ES-I3 (cell line): ENCODE measurements around the gene PPP1CA.

Experiments used
- H3K36me3 ChIP-seq: 2 replicates; pipeline ENCODE4 v1.6.1; 2013; ENCODE audit warnings: mild to moderate bottlenecking, low read length, control low read depth, moderate library complexity; ENCODE audit not compliant: insufficient read depth
- H3K4me1 ChIP-seq: 2 replicates; pipeline ENCODE4 v1.6.1; 2013; ENCODE audit warnings: mild to moderate bottlenecking, control low read depth, low read length; ENCODE audit not compliant: insufficient read depth
- H3K9ac ChIP-seq: 2 replicates; pipeline ENCODE4 v1.6.1; 2013; ENCODE audit warnings: low read depth, mild to moderate bottlenecking, low read length, moderate library complexity
- H3K9me3 ChIP-seq: 2 replicates; pipeline ENCODE4 v1.6.1; 2013; ENCODE audit warnings: mild to moderate bottlenecking, low read length, moderate library complexity; ENCODE audit not compliant: control insufficient read depth, insufficient read depth

PPP1CA gene

GRCh38 chr11:67379061-67380058 is 22.3 kb downstream of the PPP1CA start:
- no peaks in the 10 kb centered on the region for H3K36me3 ChIP-seq

DNA sequence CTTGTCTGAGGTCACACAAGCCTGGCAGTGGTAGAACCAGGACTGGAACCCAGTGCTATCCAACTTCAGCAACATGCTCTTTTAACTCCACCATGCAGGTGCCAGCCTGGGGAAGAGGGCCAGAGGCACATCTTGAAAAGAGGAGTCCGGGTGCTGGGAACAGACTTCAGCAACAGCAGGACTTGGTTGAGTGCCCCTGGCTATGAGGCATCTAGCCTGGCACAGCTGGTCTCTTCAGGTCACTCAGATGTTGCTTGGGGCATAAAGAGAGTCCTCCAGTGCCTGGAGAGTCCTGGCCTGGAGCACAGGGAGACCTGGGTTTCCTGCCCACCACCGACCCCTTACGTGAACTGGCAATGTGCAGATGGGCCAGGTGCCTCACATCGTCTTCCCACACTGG is 23.1 kb downstream of the PPP1CA start:
- no peaks in the 10 kb centered on the region for H3K36me3 ChIP-seq
- peaks cover 20% of the 10 kb centered on the region; the same call in 1 of the 2 replicates for H3K4me1 ChIP-seq
- no peaks in the 10 kb centered on the region for H3K9me3 ChIP-seq
- H3K9ac ChIP-seq = no peak overlapping the region

More at GRCh38 chr11:67379061-67380058, 22.3 kb downstream of the PPP1CA start:
- no peak overlapping the region for H3K9ac ChIP-seq
- H3K9me3 ChIP-seq = no peaks in the 10 kb centered on the region
- peaks cover 20% of the 10 kb centered on the region; the same call in 1 of the 2 replicates for H3K4me1 ChIP-seq

DNA sequence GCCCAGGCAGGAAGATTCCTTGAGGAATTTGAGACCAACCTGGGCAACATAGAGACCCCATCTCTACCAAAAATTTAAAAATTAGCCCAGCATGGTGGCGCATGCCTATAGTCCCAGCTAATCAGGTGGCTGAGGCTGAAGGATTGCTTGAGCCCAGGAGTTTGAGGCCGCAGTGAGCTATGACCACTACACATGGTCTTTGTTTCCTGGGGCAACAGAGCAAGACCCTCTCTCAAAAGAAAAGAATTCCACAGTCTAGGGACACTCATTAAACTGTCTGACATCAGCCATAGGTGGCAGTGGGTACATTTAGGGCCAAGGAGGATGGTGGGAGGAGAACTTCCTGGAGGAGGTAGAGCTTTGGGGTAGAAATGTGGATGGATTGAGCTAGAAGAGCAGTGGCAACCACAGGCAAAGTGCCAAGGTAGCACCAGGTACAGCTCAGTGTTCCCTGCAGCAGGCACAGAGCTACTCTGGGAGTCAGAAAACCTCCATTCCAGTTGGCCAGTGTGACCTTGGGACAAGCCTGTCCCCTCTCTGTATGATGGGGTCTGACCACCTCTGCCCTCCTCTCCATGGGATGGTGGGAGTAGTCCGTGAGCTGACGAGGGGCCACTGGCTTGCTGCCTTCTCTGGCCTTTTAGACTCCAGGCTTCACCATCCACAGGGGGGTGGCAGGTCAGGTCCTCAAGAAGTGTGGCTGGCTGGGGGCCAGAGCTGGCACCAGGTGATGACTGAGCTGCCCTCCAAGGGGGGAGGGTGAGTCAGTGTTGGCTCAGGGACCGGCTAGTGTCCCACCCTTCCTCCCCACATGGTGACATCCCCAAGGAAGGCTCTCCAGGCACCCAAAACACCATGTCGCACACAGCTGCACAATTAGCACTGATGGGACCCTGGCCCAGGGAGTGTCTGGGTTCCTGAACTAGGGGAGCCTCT is 24.5 kb downstream of the PPP1CA start:
- H3K9ac ChIP-seq = no peak overlapping the region
- peaks cover 20% of the 10 kb centered on the region; the same call in 1 of the 2 replicates for H3K4me1 ChIP-seq
- H3K9me3 ChIP-seq = no peaks in the 10 kb centered on the region
- H3K36me3 ChIP-seq = no peaks in the 10 kb centered on the region

DNA sequence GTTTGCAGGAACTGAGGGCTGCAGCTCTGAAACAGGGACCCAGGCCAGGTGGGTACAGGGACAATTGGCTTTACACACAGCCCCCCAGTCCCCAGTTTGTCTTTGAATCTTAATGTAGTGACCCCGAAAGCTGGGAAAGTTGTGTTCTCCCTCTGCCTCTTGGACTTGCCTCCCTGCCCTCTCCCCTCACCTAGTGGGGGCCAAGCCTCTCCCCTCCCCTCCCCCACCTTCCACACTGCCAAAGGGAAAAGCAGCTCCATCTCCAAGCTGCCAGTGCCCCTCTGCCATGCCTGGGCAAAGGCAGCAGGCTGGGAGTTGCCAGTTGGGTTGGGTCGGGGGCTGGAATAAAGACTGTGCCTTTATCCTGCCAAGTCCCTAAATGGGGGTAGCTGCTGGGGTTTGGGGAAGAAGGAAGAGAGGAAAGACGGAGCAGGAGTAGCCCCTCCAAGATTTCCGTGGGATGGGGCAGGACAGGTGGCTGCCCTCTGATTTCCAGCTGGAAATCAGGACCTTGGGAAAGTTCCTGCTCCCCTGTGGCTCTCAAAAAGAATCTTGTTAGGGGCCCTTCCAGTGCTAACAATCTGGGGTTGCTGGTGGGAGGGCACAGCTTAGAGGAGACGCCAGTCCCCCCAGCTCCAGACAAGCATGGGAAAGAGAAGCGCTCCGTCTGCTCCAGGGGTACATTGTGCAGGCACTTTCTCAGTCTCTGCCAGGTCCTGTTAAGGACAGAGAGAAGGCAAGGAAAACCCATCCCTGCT is 25.4 kb downstream of the PPP1CA start:
- H3K9ac ChIP-seq = peak overlapping the region; percentile 4; the same call in 1 of the 2 replicates
- no peaks in the 10 kb centered on the region for H3K9me3 ChIP-seq
- H3K36me3 ChIP-seq = no peaks in the 10 kb centered on the region
- peaks cover 27% of the 10 kb centered on the region; the same call in 1 of the 2 replicates for H3K4me1 ChIP-seq

DNA sequence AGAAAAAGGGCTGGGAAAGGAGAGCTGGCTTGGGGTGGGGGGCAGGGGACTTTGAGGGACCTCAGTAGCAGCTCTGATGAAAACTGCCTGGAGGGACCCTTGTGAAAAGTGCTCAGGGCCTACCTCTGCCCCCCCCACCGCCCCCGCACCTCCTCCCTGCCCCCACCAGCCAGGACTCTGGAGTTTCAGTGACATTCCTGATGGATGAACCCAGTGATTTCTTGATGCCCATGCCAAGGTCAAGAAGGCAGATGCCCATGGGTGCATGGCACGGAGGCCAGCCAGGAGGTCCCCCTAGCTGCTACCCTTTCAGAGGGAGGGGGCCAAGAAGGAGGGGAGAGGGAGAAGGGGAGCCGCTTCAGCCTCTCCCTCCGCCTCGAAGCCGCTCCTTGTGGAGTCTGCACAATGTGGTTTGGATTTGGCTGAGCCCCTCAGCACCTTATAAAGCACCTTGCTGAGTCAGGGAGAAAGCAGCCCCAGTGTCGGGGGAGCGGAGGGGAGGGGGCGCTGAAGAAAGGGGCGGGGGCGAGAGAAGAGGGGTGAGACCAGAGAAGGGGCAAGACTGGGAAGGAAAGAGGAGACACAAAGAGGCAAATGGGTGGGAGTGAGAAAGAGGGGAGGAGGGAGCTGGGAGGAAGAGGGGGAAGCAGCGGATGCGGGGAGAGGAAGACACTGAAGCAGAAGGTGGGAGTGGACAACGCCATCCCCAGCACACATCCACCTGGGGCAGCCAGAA is 26.2 kb downstream of the PPP1CA start:
- H3K9me3 ChIP-seq = no peaks in the 10 kb centered on the region
- H3K36me3 ChIP-seq = no peaks in the 10 kb centered on the region
- H3K4me1 ChIP-seq = peaks cover 33% of the 10 kb centered on the region; the same call in 1 of the 2 replicates
- peak overlapping the region; percentile 4; the same call in 1 of the 2 replicates for H3K9ac ChIP-seq

DNA sequence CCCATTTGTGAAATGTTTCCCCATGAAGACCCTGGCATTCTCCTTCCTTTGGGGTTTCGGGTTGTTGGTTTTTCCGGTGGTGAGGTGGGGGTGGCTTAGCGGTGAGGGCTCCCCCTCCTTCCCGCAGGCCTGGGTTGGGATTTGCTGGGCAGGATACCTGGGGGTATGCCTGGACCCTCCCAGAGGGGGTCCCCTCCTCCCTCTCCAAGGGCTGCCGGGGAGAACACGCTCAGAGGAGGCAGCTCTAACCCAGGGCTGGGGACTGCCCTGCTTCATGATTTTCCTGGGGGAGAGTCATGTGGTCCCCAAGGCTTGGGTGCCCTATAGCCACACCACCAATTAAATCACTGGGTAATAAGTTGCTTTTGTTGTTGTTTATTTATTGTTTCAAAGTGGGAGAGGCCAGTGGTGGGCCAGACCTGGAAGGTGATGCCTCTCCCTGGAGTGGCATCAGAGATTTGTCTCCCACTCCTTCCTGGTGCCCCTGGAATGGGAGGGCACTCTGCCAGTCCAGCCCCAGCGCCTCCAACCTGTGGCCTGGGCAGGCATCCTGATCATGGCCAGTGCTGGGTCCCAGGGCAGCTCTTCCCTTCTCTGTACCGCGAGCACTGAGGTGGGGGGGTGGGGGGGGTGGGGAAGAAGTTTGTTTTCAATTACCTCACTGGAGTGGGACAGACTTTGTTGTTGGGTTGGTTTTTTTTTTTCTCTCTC is 26.9 kb downstream of the PPP1CA start:
- H3K4me1 ChIP-seq = peaks cover 32% of the 10 kb centered on the region; the same call in 1 of the 2 replicates
- no peaks in the 10 kb centered on the region for H3K36me3 ChIP-seq
- H3K9me3 ChIP-seq = no peaks in the 10 kb centered on the region
- peak overlapping the region; percentile 66 for H3K9ac ChIP-seq

DNA sequence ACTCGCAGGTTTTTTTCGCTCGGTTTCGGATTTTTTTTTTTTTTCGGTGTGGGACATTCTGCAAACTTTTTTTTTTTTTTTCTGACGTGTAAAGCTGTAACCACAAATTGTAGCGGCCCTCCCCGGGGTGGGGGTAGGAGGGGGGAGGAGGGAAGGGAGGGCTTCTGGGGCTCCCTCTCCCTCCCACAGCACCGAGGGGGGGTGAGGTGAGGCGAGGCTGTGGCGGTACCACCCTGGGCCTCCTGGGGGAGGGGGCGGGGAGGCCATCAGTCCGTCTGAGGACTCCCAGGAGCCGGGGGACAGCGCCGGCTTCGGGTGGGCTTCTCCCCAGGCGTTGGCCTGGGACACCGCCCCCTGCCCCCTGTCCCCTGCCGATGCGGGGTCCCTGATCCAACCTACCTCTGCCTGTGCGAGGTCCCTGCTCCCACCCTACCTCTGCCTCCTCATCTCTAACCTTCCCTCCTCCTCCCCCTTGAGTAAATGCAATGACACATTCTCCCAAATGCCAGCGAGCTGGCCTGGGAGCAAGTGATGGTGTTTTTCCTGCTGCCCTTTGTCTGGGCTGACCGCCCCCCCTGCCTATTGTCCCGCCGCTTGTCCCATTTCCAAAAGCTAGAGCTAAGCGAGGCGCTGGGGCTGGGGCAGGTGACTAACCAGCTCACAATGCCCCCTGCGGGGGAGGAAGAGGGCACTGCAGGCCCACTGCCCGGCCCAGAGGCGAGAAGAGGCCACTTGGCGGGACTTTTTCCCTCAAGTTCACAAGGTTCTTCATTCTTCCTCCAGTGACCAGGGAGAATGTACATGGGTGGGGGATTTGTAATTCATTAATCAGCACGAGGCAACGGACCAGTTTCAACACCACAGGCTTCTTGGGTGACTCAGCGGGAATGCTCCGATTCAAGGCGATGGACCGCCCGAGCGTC is 27.7 kb downstream of the PPP1CA start:
- peak overlapping the region; percentile 66 for H3K9ac ChIP-seq
- no peaks in the 10 kb centered on the region for H3K36me3 ChIP-seq
- H3K4me1 ChIP-seq = peaks cover 24% of the 10 kb centered on the region; the same call in 1 of the 2 replicates
- H3K9me3 ChIP-seq = no peaks in the 10 kb centered on the region

GRCh38 chr11:67372993-67373647 is 28.5 kb downstream of the PPP1CA start, which contains the start of gene CLCF1:
Gene CLCF1, minus strand, starts transcription at chr11:67373598. Its CDS starts 59 bp downstream, at chr11:67373539.
- peak within 1 kb of the TSS; percentile 66 for H3K9ac ChIP-seq
- H3K4me1 ChIP-seq = peaks cover 21% of the 10 kb centered on the region; the same call in 1 of the 2 replicates
- H3K9me3 ChIP-seq = no peaks in the 10 kb centered on the region
- H3K36me3 ChIP-seq = no peaks in the 10 kb centered on the region

GRCh38 chr11:67372321-67372992 is 29.2 kb downstream of the PPP1CA start:
- Histone ChIP-seq H3K9ac (peak overlapping the region; percentile 66; the same call in 1 of the 2 replicates), H3K4me1 (peaks cover 21% of the 10 kb centered on the region; the same call in 1 of the 2 replicates), H3K36me3 (no peaks in the 10 kb centered on the region), H3K9me3 (no peaks in the 10 kb centered on the region)

DNA sequence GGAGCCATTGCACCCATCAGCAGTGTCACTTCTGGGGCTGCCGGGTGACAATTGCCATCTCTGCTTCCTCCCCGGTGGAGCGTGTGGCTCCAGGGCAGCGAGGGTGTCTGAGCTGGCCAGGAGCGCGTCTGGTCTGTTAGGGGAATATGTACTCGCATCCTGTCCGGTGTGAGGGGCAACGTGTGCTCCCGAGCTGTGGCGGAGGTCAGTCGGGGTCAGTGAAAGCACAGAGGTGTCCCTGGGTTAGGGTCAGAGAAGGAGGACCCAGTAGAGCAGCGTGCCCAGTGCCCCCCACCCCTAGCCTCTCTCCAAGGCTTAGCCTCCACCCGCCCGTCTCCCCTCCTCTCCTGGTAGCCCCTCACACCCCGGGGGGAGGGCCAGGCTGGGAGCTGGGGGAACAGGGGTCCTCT is 29.7 kb downstream of the PPP1CA start:
- peak overlapping the region; percentile 50; the same call in 1 of the 2 replicates for H3K9ac ChIP-seq
- no peaks in the 10 kb centered on the region for H3K36me3 ChIP-seq
- peaks cover 20% of the 10 kb centered on the region; the same call in 1 of the 2 replicates for H3K4me1 ChIP-seq
- no peaks in the 10 kb centered on the region for H3K9me3 ChIP-seq
